ENCODE results near the gene KCNQ1. TPM values are rescaled to one million over a fixed set of nuclear protein-coding genes. Genes with fewer than 3 reads are reported as not detected.

KCNQ1 gene
- total and polyA plus RNA-seq, 2 experiments from 2014 or later, result not detected

- no peaks in the 10 kb centered on the region for H3K27me3 ChIP-seq (replicated peaks; ENCODE audit: insufficient read depth)
- no peak for TF ChIP-seq EZH2phosphoT487 (IDR thresholded peaks at IDR 0.05; ENCODE audit: insufficient read depth, low read depth)
- TF ChIP-seq EZH2 (IDR thresholded peaks at IDR 0.05; ENCODE audit: insufficient read depth, poor library complexity, severe bottlenecking), result no peak
- 78 to 79% methylated on average over 6 to 7 of the region's 7 CpGs for WGBS, 2 experiments (ENCODE audit: low coverage in 1 of 2, low lambda C conversion rate in 2 of 2, missing lambda C conversion rate in 2 of 2)
- no peaks in the 10 kb centered on the region for H3K79me2 ChIP-seq (ENCODE audit: insufficient read depth)
- H3K4me1 ChIP-seq (ENCODE audit: insufficient read depth), result peaks cover 10% of the 10 kb centered on the region
- H3F3A ChIP-seq (ENCODE audit: insufficient read depth), result no peaks in the 10 kb centered on the region
- H3K9ac ChIP-seq, result no peak overlapping the region
- no peak overlapping the region for H2AFZ ChIP-seq
- in situ Hi-C loops (cut with MboI), result no loop called here
- H3K27ac ChIP-seq, result no peak overlapping the region
- H3K4me3 ChIP-seq, result no peak overlapping the region
- H3K36me3 ChIP-seq (ENCODE audit: low read depth), result no peaks in the 10 kb centered on the region
- no peak for DNase-seq
- H3K9me2 ChIP-seq (ENCODE audit: insufficient read depth), result no peaks in the 10 kb centered on the region
- H3K4me2 ChIP-seq (ENCODE audit: unreplicated experiment), result no peak overlapping the region
- no peaks in the 10 kb centered on the region for H3K9me3 ChIP-seq (ENCODE audit: low read depth)
- H4K20me1 ChIP-seq (ENCODE audit: insufficient read depth), result no peaks in the 10 kb centered on the region
Observed at GRCh38 chr11:2737226-2737590, 292.4 kb downstream of the KCNQ1 start.

GRCh38 chr11:2737866-2738265 lies 293.1 kb downstream of the KCNQ1 start:
- H4K20me1 ChIP-seq (ENCODE audit: insufficient read depth), result no peaks in the 10 kb centered on the region
- peaks cover 11% of the 10 kb centered on the region for H3K4me1 ChIP-seq (ENCODE audit: insufficient read depth)
- H2AFZ ChIP-seq, result no peak overlapping the region
- TF ChIP-seq EZH2 (IDR thresholded peaks at IDR 0.05; ENCODE audit: insufficient read depth, poor library complexity, severe bottlenecking) (no peak), EZH2phosphoT487 (IDR thresholded peaks at IDR 0.05; ENCODE audit: insufficient read depth, low read depth) (no peak)
- no peaks in the 10 kb centered on the region for H3F3A ChIP-seq (ENCODE audit: insufficient read depth)
- no peaks in the 10 kb centered on the region for H3K9me3 ChIP-seq (ENCODE audit: low read depth)
- H3K79me2 ChIP-seq (ENCODE audit: insufficient read depth), result no peaks in the 10 kb centered on the region
- 25 to 51% methylated on average over 2 to 5 of the region's 5 CpGs for WGBS, 2 experiments (ENCODE audit: low coverage in 1 of 2, low lambda C conversion rate in 2 of 2, missing lambda C conversion rate in 2 of 2)
- no peak overlapping the region for H3K4me3 ChIP-seq
- no peaks in the 10 kb centered on the region for H3K9me2 ChIP-seq (ENCODE audit: insufficient read depth)
- no peak overlapping the region for H3K4me2 ChIP-seq (ENCODE audit: unreplicated experiment)
- DNase-seq, result peak; percentile 23
- no peaks in the 10 kb centered on the region for H3K36me3 ChIP-seq (ENCODE audit: low read depth)
- no peak overlapping the region for H3K27ac ChIP-seq
- no peaks in the 10 kb centered on the region for H3K27me3 ChIP-seq (replicated peaks; ENCODE audit: insufficient read depth)
- no peak overlapping the region for H3K9ac ChIP-seq
- in situ Hi-C loops (cut with MboI), result no loop called here

- 79 to 85% methylated on average over 12 to 14 of the region's 14 CpGs for WGBS, 2 experiments (ENCODE audit: low coverage in 1 of 2, low lambda C conversion rate in 2 of 2, missing lambda C conversion rate in 2 of 2)
- DNase-seq, result no peak
- TF ChIP-seq EZH2phosphoT487 (IDR thresholded peaks at IDR 0.05; ENCODE audit: insufficient read depth, low read depth) (no peak), EZH2 (IDR thresholded peaks at IDR 0.05; ENCODE audit: insufficient read depth, poor library complexity, severe bottlenecking) (no peak)
- Histone ChIP-seq H3K4me3 (no peak overlapping the region), H2AFZ (no peak overlapping the region), H3K9me3 (ENCODE audit: low read depth) (no peaks in the 10 kb centered on the region), H4K20me1 (ENCODE audit: insufficient read depth) (no peaks in the 10 kb centered on the region), H3F3A (ENCODE audit: insufficient read depth) (no peaks in the 10 kb centered on the region), H3K9me2 (ENCODE audit: insufficient read depth) (no peaks in the 10 kb centered on the region), H3K79me2 (ENCODE audit: insufficient read depth) (no peaks in the 10 kb centered on the region), H3K4me1 (ENCODE audit: insufficient read depth) (peaks cover 11% of the 10 kb centered on the region), H3K27ac (no peak overlapping the region), H3K27me3 (replicated peaks; ENCODE audit: insufficient read depth) (no peaks in the 10 kb centered on the region), H3K36me3 (ENCODE audit: low read depth) (no peaks in the 10 kb centered on the region), H3K4me2 (ENCODE audit: unreplicated experiment) (no peak overlapping the region), H3K9ac (no peak overlapping the region)
- in situ Hi-C loops (cut with MboI), result no loop called here
Observed at GRCh38 chr11:2738551-2739431, 294.0 kb downstream of the KCNQ1 start.

- in situ Hi-C loops (cut with MboI), result no loop called here
- no peak for TF ChIP-seq EZH2 (IDR thresholded peaks at IDR 0.05; ENCODE audit: insufficient read depth, poor library complexity, severe bottlenecking)
- TF ChIP-seq EZH2phosphoT487 (IDR thresholded peaks at IDR 0.05; ENCODE audit: insufficient read depth, low read depth), result no peak
- H3K9ac ChIP-seq, result no peak overlapping the region
- DNase-seq, result no peak
- no peak overlapping the region for H2AFZ ChIP-seq
- WGBS, 2 experiments (ENCODE audit: low coverage in 1 of 2, low lambda C conversion rate in 2 of 2, missing lambda C conversion rate in 2 of 2), result 76 to 84% methylated on average over 15 to 18 of the region's 18 CpGs
- H3K9me3 ChIP-seq (ENCODE audit: low read depth), result no peaks in the 10 kb centered on the region
- H4K20me1 ChIP-seq (ENCODE audit: insufficient read depth), result no peaks in the 10 kb centered on the region
- no peaks in the 10 kb centered on the region for H3K9me2 ChIP-seq (ENCODE audit: insufficient read depth)
- 0 out of 2 replicates have a peak, but pooled peaks cover 2% of the 10 kb centered on the region for H3K27me3 ChIP-seq (replicated peaks; ENCODE audit: insufficient read depth)
- H3K27ac ChIP-seq, result no peak overlapping the region
- H3F3A ChIP-seq (ENCODE audit: insufficient read depth), result no peaks in the 10 kb centered on the region
- H3K4me2 ChIP-seq (ENCODE audit: unreplicated experiment), result no peak overlapping the region
- no peaks in the 10 kb centered on the region for H3K79me2 ChIP-seq (ENCODE audit: insufficient read depth)
- H3K36me3 ChIP-seq (ENCODE audit: low read depth), result no peaks in the 10 kb centered on the region
- H3K4me3 ChIP-seq, result no peak overlapping the region
- peaks cover 11% of the 10 kb centered on the region for H3K4me1 ChIP-seq (ENCODE audit: insufficient read depth)
Observed at GRCh38 chr11:2739531-2740274, 294.9 kb downstream of the KCNQ1 start.
